HG02840 (cell line): ENCODE data around the gene DNPH1.

ENCODE experiments used
- ATAC-seq: cut with Tn5 transposase; IDR thresholded peaks from one replicate; pipeline ENCODE4 v1.9.1; 2021; ENCODE audit warnings: mild to moderate bottlenecking, moderate library complexity, moderate number of reproducible peaks; ENCODE audit not compliant: unreplicated experiment, low FRiP score

Gene DNPH1

DNA sequence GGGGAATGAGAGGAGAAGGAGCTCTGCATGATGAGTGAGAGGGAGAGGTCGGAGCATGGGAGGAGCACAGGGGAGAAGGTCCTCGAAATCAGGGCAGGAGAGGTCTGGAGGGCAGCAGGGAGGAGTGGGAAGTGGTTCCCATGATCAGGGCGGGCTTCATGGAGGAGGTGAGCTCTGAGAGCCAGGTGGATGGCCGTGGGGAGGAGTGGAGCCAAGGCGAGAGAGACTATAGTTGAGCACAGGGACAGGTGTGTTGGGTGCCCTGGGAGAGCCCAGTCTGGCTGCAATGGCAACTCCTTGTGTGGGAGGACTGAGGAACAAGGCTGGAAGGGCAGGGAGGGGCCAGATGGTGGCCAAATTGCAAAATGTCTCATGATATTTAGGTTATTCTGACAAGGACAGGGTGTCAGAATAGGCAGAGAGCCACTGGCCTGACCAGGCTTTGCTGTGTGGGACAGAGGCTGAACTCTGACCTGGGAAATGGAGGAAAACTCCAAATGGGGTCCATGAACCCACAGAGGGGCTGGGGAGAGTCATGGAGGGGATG, 35.4 kb upstream of the DNPH1 start:
- no peak for ATAC-seq

DNA sequence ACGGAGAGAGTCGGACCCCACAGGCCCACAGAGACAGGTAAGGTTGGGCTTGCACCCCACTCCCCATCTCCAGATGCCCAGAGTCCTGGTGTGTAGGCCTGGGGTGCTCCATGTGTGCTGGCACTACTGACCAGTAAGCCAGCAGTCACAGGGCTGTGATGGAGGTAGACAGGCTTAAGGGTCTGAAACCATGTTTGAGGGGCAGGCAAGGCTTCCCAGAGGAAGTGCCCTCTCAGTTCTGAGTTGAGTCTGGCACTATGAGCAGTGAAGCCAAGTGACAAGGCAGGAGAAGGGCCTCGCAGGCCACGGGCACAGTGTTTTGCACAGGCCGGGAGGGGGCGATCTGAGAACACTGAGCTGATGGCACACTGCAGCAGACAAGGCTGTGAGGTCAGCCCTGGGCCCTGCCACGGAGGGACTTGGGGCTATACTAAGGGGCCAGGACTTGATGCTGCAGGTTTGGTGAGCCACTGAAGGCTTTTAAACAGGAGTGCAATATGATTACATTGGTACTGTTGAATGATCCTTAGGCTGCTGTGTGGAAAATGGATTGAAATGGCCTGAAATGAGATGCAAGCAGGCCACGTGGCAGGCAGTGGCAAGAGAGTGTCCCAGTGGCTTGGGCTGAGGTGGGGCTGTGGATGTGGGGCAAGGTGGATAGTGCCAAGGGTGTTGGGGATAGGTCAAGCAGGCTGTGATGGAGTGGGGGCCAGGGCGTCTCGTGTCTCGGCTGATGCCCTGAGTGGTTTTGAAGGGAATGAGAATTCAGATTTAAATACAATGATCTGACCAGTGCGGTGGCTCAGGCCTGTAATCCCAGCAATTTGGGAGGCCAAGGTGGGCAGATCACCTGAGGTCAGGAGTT, 34.3 kb upstream of the DNPH1 start:
- no peak for ATAC-seq

GRCh38 chr6:43262780-43263313, 33.6 kb upstream of the DNPH1 start:
- no peak for ATAC-seq

DNA sequence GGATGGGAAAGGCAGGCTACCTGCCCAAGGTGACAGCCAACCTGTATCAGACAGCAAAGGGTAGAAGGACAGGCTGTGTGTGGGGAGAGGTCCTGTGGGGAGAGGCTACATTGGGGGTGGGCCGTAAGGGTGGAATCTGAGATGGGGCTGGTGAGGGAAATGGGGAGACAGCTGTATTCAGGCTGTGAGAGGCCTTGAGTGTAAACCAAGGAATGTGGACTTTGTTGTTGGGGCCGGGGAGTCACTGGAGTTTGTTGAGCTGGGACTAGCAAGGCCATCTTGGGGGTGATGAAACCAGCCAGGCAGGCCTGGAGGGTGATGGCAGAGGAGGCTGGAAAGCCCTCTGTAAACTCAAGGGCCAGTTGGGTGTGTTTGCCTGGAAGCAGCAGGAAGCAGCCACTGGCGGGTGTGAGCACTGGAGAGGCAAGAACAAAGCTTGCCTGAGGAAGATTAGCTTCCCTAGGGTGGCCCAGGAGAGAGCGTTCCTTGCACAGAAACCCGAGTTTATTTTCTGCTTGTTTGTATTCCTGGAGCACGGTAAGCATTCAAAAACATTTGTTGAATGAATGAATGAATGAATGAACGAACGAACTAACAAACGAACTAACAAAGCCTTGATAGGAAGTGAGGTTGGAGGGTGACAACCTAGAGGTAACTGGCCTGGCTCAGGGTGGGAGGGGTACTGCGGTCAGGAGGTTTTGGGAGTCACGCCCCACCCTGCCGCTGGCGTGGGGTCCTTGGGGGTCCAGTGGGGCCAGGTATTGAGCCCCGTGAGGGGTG, 32.9 kb upstream of the DNPH1 start:
- no peak for ATAC-seq

GRCh38 chr6:43261198-43261597, 31.9 kb upstream of the DNPH1 start:
- no peak for ATAC-seq

GRCh38 chr6:43260791-43261190, 31.5 kb upstream of the DNPH1 start:
- no peak for ATAC-seq

DNA sequence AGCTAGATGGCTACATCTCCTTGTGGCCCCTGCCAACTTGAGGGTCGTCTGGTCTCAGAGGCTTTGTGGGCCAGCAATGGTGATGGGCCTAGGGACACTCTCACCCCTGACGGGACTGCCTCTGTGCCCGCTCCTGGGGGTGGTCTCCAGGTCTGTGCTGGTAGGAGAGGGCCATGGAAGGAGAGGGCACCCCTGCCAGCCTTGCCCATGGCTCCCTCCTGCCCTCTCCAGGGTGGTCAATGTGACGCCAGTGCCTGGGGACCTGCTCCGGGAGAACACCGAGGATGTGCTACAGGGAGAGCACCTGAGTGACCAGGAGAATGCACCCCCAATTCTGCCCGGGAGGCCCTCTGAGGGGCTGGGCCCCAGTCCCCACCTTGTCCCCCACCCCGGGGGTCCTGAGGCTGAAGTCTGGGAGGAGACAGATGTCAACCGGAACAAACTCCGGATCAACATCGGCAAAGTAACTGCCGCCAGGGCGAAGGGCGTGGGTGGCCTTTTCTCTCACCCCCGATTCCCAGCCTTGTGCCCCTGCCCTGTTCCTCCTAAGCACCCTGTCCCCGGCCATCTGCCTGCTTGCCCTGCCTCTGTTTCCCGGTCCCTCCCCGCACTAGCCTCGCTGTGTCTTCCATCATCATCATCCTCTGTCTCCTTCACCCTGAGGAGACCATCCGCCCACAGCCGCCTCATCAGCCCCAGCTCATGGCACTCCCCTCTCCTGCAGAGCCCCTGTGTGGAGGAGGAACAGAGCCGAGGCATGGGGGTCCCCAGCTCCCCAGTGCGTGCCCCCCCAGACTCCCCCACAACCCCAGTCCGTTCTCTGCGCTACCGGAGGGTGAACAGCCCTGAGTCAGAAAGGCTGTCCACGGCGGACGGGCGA, 29.8 kb upstream of the DNPH1 start:
- no peak for ATAC-seq

DNA sequence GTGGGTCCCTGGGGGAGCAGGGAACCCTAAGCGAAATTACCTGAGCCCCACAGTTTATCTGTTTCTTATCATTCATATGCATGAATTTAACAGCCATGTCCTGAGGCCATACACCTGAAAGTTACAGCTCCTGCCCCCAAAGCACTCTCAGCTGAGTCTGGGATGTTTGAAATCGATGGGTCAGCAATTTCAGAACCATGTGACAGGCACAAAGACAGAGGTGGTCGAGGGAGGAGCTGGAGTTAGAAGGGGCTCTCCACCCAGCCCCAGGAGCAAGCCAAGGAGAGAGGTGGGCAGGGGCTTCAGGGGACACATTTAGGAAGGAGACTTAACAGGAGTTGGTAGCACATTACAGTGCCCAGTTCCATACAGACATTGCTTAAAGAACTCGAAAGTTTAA, 28.9 kb upstream of the DNPH1 start:
- no peak for ATAC-seq

GRCh38 chr6:43257367-43258145, 28.3 kb upstream of the DNPH1 start:
- no peak for ATAC-seq

GRCh38 chr6:43256670-43257366, 27.5 kb upstream of the DNPH1 start:
- no peak for ATAC-seq

- ATAC-seq, result no peak
Observed at GRCh38 chr6:43255408-43256054, 26.2 kb upstream of the DNPH1 start.

GRCh38 chr6:43254846-43255245, 25.6 kb upstream of the DNPH1 start:
- no peak for ATAC-seq

DNA sequence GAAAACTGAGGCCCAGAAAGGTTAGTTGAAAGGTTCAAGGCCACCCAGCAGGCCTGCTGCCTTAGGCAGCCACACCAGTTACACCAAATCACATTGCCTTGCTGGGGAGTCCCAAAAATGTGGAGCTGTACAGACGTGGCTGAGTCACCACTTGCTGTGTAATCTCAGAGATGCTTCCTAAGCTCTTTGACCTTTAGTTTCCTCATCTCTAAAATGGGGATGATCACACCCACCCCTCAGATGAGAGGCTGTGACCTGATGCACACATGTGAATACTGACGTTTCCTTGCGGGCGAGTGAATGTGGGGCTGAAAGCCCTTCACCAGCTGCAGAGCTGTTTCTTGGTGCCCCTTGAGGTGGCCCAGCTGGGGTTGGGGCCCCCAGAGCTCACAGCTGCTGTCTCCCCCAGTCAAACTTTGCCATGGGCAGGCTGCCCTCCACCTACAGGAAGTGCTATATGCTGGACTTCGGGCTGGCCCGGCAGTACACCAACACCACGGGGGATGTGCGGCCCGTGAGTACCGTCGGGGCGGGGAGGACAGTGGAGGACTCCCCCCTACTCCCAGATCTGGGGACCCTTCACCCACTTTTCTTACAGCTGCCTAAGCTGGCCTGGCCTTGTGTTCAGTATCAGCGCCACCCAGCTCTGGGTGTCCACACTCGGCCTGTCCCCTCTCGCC, 25.0 kb upstream of the DNPH1 start:
- no peak for ATAC-seq

DNA sequence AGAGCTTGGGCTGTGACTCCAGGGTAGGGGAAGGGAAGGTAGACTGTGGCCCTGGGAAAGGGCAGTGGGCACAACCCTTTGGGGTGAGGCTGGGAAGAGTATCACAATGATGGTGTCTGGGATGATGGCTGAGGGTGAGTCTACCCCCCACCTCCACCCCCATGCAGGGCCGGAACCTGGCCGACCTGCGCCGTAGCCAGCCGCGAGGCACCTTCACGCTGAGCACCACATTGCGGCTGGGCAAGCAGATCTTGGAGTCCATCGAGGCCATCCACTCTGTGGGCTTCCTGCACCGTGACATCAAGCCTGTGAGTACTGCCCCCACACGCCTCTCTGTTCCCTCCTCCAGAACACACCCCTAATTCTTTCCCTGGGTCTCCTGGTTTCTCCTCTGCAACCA, 24.1 kb upstream of the DNPH1 start:
- no peak for ATAC-seq

GRCh38 chr6:43250992-43251373, 21.7 kb upstream of the DNPH1 start:
- no peak for ATAC-seq

DNA sequence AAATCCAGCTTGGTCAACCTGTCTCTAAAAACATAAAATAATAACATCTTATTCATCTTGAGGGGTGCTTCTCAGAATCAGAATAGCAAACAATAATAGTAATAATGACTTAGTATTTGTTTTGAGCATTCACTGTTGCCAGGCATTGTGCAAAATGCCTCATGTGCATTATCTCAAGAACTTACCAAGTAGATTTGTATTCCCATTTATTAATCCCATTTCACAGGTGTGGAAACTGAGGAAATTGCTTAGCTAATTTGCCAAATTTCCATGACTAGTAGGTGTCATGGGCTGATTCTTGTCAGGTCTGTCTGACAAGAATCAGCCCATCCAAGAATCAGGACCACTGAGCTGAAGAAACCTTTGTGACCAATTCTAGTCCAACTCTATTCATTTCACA, 19.5 kb upstream of the DNPH1 start:
- ATAC-seq, result no peak

DNA sequence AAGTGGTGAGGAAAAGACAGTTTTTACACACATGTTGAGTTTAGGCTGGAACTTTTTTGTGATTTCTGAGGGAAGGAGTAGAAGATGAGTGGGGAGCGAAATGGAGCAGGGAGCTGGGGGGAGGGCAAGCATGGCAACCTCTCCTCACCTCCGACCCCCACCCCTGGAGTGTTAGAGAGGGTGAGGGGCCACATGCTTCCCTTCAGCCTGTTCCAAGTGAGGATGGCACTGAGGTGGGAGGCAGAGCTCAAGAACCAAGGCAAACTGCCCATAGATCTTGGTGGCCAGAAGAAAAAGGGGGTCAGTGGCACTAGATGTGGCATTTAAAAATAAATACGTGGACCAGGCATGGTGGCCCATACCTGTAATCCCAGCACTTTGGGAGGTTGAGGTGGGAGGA, 18.8 kb upstream of the DNPH1 start:
- ATAC-seq, result no peak
